NCI-H82 treated with DMSO at 0.1 percent for 48 hours (cell line): Measurements from ENCODE around the gene RAI2.

Source experiments
- DNase-seq: peaks from one replicate; lab custom pipeline; 2025; ENCODE audit not compliant: unreplicated experiment; lab: John Stamatoyannopoulos, UW

Gene RAI2

DNA sequence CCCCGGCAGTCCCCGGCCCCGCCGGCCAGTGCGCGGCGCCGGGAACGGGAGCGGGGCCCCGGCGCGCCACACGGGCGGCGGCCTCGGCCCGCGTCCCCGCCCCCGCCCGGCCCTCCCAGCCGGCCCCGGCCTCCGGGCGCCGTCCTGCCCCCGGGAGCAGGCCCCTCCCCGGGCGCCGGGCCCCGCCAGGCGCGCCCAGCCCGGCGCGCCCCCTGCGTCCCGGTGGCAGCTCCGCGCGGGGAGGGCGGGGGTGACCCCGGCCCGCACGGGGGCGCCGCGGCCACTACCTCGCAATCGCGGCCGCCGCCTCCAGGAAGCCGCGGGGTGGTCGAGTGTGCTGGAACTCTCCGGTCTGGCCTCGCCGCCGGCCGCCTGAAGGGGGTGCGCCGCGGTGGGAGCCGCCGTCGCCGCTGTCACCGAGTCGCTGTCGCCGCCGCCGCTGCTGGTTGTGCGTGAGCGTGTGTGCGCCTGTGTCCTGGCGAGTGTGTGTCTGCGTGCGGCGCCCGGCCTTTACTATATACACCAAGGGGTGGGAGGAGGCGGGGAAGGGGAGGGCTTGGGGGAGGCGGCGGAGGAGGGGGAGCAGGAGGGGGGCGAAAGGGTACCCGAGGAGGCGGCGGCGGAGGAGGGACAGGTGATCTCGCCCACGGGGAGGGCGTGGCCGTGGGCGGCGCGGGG, at the start of gene RAI2:
Gene RAI2 (minus strand): TSS at position 488 of the 678 bp plus-strand sequence. CDS start 59,288 bp downstream, outside the sequence.
- peak; percentile 1 for DNase-seq

DNA sequence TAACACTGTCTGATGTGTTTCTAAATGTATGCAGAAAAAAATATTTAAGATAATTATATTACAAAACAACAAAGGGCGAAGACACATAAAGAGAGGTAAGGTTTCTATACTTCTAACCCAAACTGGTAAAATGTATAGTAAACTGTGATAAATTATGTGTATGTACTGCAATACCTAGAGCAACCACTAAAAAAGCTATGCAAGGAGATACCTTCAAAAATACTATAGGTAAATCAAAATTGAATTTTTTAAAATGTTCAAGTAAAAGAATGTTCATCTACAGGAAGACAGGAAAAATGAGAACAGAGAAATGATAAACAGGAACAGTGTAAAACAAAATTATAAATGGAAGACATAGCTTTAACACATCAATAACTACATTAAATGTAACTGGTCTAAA, 27.3 kb upstream of the RAI2 start:
- no peak for DNase-seq

- no peak for DNase-seq
Observed at GRCh38 chrX:17882680-17883079, 21.6 kb upstream of the RAI2 start.

GRCh38 chrX:17878028-17878670, 17.1 kb upstream of the RAI2 start:
- DNase-seq, result no peak

GRCh38 chrX:17876135-17876534, 15.0 kb upstream of the RAI2 start:
- DNase-seq, result no peak

- DNase-seq, result no peak
Observed at GRCh38 chrX:17869580-17869979, 8.5 kb upstream of the RAI2 start.

DNA sequence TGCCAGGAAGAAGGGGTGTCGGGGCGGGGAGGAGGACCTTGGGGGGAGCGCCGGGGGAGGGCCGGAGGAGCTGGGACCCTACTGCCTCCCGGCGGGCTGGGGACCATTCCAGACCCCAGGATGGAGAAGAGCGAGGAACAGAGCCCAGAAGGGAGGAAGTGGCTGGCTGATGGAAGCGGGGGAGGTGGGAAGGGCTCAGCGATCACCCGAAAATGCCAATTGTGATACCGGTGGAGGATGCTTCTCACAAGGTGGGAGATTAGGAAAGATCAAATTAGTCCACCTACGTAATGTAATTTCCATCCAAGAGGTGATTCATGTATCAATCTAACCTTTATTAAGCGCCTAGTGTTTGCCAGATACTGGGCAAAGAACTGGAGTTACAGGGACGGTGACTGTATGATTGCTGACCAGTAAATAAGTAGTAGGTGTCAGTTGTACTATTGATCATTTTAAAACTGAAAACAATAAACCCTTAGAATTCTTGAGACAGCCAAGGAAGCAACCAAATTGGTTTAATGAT, 452 bp upstream of the RAI2 start:
- no peak for DNase-seq

DNA sequence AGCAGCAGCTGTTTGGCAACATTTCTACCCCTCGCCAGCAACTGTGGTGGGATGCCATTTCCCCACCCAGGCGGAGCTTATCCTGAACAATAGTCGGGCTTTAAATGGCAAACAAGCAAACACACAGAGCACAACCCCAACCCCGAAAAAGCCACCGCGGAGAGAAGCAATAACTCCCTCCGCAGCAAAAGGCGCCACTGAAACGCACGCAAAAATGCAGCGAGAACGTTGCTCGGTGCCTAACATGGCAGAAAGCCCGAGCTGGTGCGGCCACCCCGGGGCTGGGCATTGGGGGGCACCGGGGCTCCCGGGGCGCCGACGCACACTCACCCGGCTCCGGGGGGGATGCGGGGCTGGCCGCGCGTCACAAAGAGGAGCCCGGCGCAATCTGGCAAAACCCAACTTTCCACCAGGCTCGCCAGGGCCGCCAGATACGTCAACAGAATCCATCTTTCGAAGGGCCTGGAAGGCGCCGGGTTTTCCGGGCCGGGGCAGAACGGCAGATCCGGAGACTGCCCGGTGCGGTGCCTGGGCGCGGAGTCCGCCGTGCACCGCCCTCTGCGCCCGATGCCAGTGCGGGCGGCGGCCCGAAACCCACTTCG, 818 bp downstream of the RAI2 start:
- DNase-seq, result no peak

DNA sequence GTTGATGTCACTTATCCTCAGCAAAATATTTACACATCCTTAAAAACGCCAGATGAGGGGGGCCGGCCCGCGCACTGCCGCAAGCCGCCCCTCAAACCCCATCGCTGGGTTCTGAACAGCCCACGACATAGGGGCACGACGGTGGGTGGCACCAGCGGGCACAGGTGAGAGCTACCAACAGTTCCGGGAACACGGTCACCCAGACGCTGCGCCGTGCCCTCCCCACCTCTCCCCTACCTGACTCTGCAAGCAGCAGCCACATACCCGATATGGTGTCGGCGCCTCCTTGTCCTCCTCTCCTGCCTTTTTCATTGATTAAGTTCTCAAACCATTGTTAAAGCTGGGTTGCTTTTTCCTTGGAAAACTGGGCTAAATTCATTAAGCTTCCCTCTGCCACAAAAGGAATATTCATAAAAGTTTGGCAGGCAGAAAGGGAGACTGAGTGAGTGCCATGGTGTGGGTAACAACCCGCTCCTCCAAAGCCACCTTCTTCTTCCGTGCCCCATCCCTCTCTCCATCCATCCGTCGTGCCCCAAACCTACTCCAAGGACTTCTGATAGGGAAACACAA, 1.4 kb downstream of the RAI2 start:
- DNase-seq, result no peak

DNA sequence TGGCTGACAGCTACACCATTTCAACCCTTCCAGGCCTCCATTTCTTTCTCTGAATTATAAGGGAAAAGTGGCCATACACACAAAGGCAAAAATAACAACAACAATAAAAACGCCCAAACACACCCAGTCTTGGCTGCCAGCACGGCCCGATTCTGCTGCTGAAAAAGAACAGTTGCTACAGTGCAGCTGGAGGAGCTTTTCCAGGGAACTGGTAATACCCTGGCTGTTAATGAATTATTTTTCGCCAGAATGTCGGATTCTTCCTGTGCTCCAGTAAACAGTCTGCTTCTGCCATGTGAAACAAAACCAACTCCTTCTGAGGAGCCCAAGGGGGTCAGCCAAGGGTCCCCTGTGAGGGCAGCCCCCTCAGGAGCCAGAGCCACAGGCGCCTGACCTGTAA, 6.6 kb downstream of the RAI2 start:
- DNase-seq, result no peak

GRCh38 chrX:17854069-17854468, 7.0 kb downstream of the RAI2 start:
- DNase-seq, result no peak

GRCh38 chrX:17851874-17852273, 9.2 kb downstream of the RAI2 start:
- DNase-seq, result no peak

- no peak for DNase-seq
Observed at GRCh38 chrX:17848545-17849265, 12.4 kb downstream of the RAI2 start.

DNA sequence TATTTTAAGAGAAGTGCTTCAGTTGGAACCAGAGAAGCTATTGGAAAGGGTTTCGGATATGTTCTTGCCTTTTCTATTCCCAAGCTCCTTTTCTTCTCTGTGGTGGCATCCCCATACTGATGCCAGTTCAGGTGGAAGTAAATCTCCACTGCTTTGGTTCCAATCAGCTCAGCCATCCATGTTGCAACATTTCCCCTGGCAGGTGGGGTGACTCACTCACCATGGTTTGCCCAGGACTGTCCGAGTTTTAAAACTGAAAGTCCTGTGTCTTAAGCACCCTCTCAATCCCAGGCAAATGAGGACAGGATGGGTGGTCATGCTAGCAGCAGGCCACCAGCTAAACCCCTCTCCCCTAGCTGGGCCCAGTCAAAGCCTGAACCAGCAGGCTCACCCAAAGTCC, 15.1 kb downstream of the RAI2 start:
- no peak for DNase-seq

GRCh38 chrX:17844236-17844635, 16.9 kb downstream of the RAI2 start:
- DNase-seq, result no peak

DNA sequence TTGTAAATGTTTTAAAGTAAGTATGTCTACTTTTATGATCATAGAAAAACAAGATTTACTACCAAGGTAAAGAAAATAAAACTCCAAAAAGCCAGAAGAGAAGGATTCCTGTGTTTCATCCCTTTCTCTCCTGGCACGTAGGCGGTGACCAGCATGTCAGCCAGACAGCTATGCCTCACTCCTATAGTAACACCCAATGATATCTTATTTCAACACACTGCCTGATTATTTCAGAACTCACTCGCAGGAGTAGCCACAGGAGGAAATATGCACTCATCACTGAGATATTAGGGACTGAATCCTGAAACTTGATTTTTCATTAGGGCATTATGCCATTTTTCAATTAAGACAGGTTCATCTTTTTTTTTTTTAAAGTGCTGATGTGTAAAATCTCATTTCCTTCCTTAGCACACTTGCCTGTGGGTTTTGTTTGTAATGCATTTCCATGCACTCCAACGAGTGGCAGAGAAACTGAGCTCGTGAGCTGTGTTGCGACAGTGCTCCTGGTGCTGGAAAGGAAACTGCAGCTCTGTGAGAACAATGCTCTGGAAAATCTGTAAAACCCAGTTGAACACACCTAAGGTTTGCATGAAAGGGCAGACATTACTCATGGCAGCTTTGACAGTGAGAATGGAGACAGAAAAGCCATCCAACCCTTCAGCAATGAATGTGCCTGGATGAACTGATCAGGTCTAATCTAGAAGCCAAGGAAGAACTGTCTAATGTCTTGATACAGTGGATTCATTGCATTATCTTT, 18.2 kb downstream of the RAI2 start:
- no peak for DNase-seq

DNA sequence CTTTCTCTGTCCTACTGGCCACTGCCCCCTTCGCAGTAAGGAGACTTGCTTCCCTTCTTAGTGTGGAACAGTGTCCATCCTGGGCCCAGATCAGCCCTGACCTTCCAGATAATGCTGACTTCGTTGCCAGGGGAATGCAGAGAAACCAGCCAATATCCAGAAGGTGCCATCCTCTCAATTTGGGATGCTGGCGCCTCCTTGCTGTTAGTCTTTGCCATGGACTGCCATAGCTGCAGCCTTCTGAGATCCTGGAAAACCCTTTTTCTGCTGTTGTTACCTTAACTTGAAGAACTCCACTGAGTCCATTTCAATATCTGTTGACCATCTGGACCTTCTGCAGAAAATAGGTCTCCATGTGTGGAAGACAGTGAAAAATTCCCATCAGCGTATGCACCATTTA, 21.8 kb downstream of the RAI2 start:
- DNase-seq, result no peak

DNA sequence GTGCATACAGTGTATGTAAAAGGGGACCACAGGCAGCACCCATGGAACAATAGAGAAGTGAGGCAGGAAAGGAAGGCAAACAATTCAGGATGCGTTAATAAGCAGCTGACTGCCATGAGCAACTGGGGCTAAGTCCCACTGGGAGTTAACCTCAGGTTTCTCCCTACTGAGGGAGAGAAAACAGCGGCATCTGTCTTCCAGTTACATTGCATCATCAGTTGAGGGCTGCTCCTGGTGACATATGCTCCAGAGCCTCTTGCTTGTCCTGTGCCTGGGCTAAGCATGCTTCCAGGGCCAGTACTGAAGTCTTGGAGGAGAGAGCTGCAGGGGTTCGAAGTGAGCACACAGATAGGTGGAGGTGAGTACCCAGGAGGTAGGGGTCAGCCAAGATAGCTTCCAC, 24.3 kb downstream of the RAI2 start:
- peak; percentile 33 for DNase-seq

DNA sequence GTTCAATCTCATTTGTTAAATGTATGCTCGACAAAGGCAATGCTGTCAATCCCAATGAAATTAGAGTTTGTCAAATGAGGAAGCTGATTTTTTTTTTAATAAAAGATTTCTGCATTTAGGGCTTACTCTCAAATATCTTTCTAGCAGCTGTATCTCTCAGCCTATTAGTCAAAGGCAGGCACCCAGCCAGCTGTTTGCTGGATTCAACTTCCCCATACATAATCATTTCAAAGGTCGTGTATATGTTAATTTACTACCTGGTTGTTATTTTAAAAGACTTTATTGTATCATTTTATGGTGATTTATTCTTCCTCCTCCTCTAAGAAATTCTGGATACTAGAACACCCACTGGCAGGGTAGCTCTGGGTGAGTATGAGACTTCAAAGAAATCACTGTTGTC, 27.1 kb downstream of the RAI2 start:
- DNase-seq, result no peak

DNA sequence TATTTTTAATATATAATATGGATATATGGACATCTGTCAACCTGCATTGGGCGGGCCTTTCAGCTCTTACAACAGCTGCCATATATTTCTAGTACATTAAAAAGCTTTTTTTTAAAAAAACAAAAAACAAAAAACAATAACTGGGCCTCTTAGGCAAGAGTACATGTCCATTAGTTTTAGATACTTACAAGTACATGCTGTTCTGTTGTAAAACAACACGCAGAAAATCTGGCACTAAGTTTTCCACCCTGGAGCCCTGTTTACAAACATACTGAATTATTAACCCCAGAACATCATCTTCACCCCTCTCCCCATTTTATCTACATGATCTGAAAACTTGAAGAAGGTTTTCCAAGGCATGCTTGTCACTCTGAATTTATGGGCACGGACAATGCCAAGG, 29.8 kb downstream of the RAI2 start:
- no peak for DNase-seq

DNA sequence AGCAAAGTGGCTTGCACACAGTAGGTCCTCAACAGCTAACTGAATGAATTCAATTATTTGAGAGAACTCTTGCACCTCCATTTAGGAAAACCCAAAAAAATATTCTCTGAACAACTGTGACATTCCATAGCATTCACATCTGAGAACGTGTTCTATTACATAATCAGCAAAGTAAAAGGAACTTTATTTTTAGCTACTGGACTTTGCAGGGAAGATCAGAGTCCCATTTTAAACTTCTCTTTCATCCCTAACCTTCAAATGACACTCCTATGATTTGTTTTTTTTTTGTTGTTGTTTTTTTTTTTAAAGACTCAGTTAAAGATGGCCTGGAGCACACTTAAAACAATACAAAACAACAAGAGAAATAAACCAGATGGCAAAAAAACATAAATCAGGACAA, 30.9 kb downstream of the RAI2 start:
- DNase-seq, result no peak
